Left lobe of liver (tissue), 2 donors: ENCODE measurements around the gene C10orf62. TPM values are rescaled to one million over a fixed set of nuclear protein-coding genes. Genes with fewer than 3 reads are reported as not detected.

ENCODE experiments used
- ATAC-seq: fragments of 200-7000 bp; cut with Tn5 transposase; one replicate; pipeline ENCODE4 v1.9.1; 2020; ENCODE audit warnings: mild to moderate bottlenecking, moderate library complexity
- DNase-seq: peaks from one replicate; pipeline ENCODE4 v3.0.0-alpha.2; 2020; ENCODE audit warnings: low spot score
- total RNA-seq: library from RNA; stranded (reverse); gene quantifications from one replicate; pipeline ENCODE4 v1.2.1, GENCODE V29; 2021
- donor health status: DM: no; HTN: no; CAD: no; lungs with moderate emphysema.
- donor health status: DM: no; HTN: yes; CAD: no.

Gene C10orf62
- total RNA-seq, 1 donor from 2014 or later: 3.7 TPM

- ATAC-seq (peak; percentile 81), DNase-seq (peak; percentile 98)
These were observed 5.3 kb upstream of the C10orf62 start, which contains the start of gene HOGA1 for GRCh38 chr10:97584060-97584797. Gene HOGA1 (plus strand): TSS chr10:97584389. CDS start chr10:97584704, 315 bp downstream.

GRCh38 chr10:97584798-97585438 lies 4.6 kb upstream of the C10orf62 start:
- peak; percentile 86 for DNase-seq
- peak; percentile 61 for ATAC-seq

- ATAC-seq: peak; percentile 3
These were observed 4.1 kb upstream of the C10orf62 start for GRCh38 chr10:97585439-97585811.

GRCh38 chr10:97587183-97587582 lies 2.3 kb upstream of the C10orf62 start:
- ATAC-seq (no peak), DNase-seq (no peak)

More at GRCh38 chr10:97585439-97585811, 4.1 kb upstream of the C10orf62 start:
- no peak for DNase-seq

- no peak for DNase-seq
- ATAC-seq: no peak
These were observed 694 bp downstream of the C10orf62 start for GRCh38 chr10:97590082-97590747.

GRCh38 chr10:97590748-97591495 lies 1.4 kb downstream of the C10orf62 start:
- no peak for DNase-seq

GRCh38 chr10:97593421-97593820 lies 3.9 kb downstream of the C10orf62 start:
- ATAC-seq (no peak), DNase-seq (no peak)

More at GRCh38 chr10:97590748-97591495, 1.4 kb downstream of the C10orf62 start:
- no peak for ATAC-seq

- DNase-seq: peak; percentile 57
- peak; percentile 93 for ATAC-seq
These were observed 6.9 kb downstream of the C10orf62 start for GRCh38 chr10:97596101-97597082.

- DNase-seq (no peak), ATAC-seq (no peak)
These were observed 8.3 kb downstream of the C10orf62 start for GRCh38 chr10:97597778-97598177.

GRCh38 chr10:97598407-97599271 lies 9.1 kb downstream of the C10orf62 start:
- ATAC-seq (no peak), DNase-seq (no peak)

GRCh38 chr10:97599272-97599619 lies 9.7 kb downstream of the C10orf62 start:
- no peak for DNase-seq
- ATAC-seq: no peak

- ATAC-seq (no peak), DNase-seq (no peak)
These were observed 11.1 kb downstream of the C10orf62 start for GRCh38 chr10:97600616-97601015.

GRCh38 chr10:97601268-97602215 lies 12.0 kb downstream of the C10orf62 start:
- ATAC-seq (peak; percentile 45), DNase-seq (no peak)

- ATAC-seq: no peak
- no peak for DNase-seq
These were observed 17.6 kb downstream of the C10orf62 start for GRCh38 chr10:97607095-97607636.

GRCh38 chr10:97608991-97609561 lies 19.6 kb downstream of the C10orf62 start:
- DNase-seq (no peak), ATAC-seq (peak; percentile 57)

- no peak for ATAC-seq
- no peak for DNase-seq
These were observed 22.0 kb downstream of the C10orf62 start for GRCh38 chr10:97611473-97611872.

GRCh38 chr10:97612386-97612785 lies 22.9 kb downstream of the C10orf62 start:
- no peak for DNase-seq

More at GRCh38 chr10:97612386-97612785, 22.9 kb downstream of the C10orf62 start:
- ATAC-seq: peak; percentile 76
